ENCODE measurements around the gene SOX5. TPM values are rescaled to one million over a fixed set of nuclear protein-coding genes. Genes with fewer than 3 reads are reported as not detected.
A peak's percentile ranks its signal among the peaks of the same experiment; 100 is the strongest.

SOX5 gene
- total RNA-seq, 1 experiment from 2014 or later, result 3.1 TPM

GRCh38 chr12:23504043-23504442 lies 445.4 kb downstream of the SOX5 start:
- H2BK15ac ChIP-seq (ENCODE audit: low read depth, low read length), result no peak overlapping the region
- no peak overlapping the region for H3K56ac ChIP-seq (ENCODE audit: insufficient read length, low read depth, low read length)
- H3K9me3 Mint-ChIP-seq, result peaks cover 0 to 3% of the 10 kb centered on the region in 2 experiments; a peak in 2 of 5 replicates
- H2BK20ac ChIP-seq (ENCODE audit: low read depth, low read length, poor library complexity, severe bottlenecking), result no peak overlapping the region
- no peaks in the 10 kb centered on the region; the same call in 1 of the 2 replicates for H3K27me3 Mint-ChIP-seq (ENCODE audit: low read depth)
- H2BK12ac ChIP-seq (ENCODE audit: insufficient read length, low read depth, low read length), result no peak overlapping the region
- H4K91ac ChIP-seq (ENCODE audit: insufficient read length, low read depth, low read length), result no peak overlapping the region
- no peaks in the 10 kb centered on the region for H4K20me1 ChIP-seq (ENCODE audit: control insufficient read depth, insufficient read depth, insufficient read length)
- H3K23me2 ChIP-seq (ENCODE audit: insufficient read length, low read depth, low read length, poor library complexity, severe bottlenecking), result no peaks in the 10 kb centered on the region
- H4K5ac ChIP-seq (ENCODE audit: insufficient read length, low read depth, low read length), result no peak overlapping the region
- no peak overlapping the region for H3K27ac ChIP-seq (ENCODE audit: insufficient read length, low read depth, low read length)
- H3K9me3 ChIP-seq (ENCODE audit: control insufficient read depth, low read depth, low read length), result no peaks in the 10 kb centered on the region
- H2BK120ac ChIP-seq (ENCODE audit: low read depth, low read length, poor library complexity, severe bottlenecking), result no peak overlapping the region
- H2BK5ac ChIP-seq (ENCODE audit: insufficient read length, low read length), result no peak overlapping the region
- no peaks in the 10 kb centered on the region for H3K79me1 ChIP-seq (ENCODE audit: insufficient read depth, low read depth, low read length, poor library complexity, severe bottlenecking)
- TF ChIP-seq CTCF (conservative IDR thresholded peaks at IDR 0.05), result peak; percentile 64
- no peaks in the 10 kb centered on the region for H3K79me2 ChIP-seq (ENCODE audit: insufficient read depth, low read length)
- H3K14ac ChIP-seq (ENCODE audit: insufficient read depth, low read length), result no peak overlapping the region
- WGBS (ENCODE audit: extremely low coverage, insufficient read length, low lambda C conversion rate), result no CpG with 5 or more reads among the region's 2 CpGs
- no peak overlapping the region for H3K23ac ChIP-seq (ENCODE audit: insufficient read length, low read depth, low read length)
- peaks cover 3% of the 10 kb centered on the region; the same call in 1 of the 2 replicates for H3K4me1 ChIP-seq (ENCODE audit: insufficient read depth, low read length)
- H3K36me3 Mint-ChIP-seq (ENCODE audit: insufficient read depth in 1 of 3, low read depth in 3 of 3), result peaks cover 0 to under 1% (median 0%) of the 10 kb centered on the region in 3 experiments; a peak in 2 of 7 replicates
- H3K4me2 ChIP-seq (ENCODE audit: insufficient read depth, insufficient read length, low read length), result no peak overlapping the region
- no peak overlapping the region for H3K4me3 Mint-ChIP-seq
- H3K27ac Mint-ChIP-seq, result peak overlapping the region in 2 of 3 experiments; percentile 35 to 66; a peak in 3 of 7 replicates
- peak; percentile 51 for DNase-seq
- no peak overlapping the region for H2AK5ac ChIP-seq (ENCODE audit: insufficient read length, low read length)
- H3T11ph ChIP-seq (ENCODE audit: low read length), result no peak overlapping the region
- H3K4ac ChIP-seq (ENCODE audit: low read depth, low read length), result no peak overlapping the region; the same call in 1 of the 2 replicates
- no peak overlapping the region for H3K9ac ChIP-seq (ENCODE audit: extremely low read depth, insufficient read length, low read length)
- H4K8ac ChIP-seq (replicated peaks; ENCODE audit: insufficient read length, low read depth, low read length), result no peak overlapping the region
- H3K27me3 ChIP-seq (ENCODE audit: insufficient read depth, low read length), result no peaks in the 10 kb centered on the region
- H2AFZ ChIP-seq (ENCODE audit: low read length), result no peak overlapping the region
- H3K4me1 Mint-ChIP-seq, result peaks cover 30 to 31% of the 10 kb centered on the region in 2 experiments
- H3K18ac ChIP-seq (ENCODE audit: insufficient read length, low read depth, low read length), result no peak overlapping the region

All from H9 (cell line).